PC-9 (cell line): ENCODE data around the gene CCT3. TPM values are rescaled to one million over a fixed set of nuclear protein-coding genes. Genes with fewer than 3 reads are reported as not detected.

Experiments
- Bru-seq: library from RNA; stranded (reverse); fragments of 400-500 nt; gene quantifications from one replicate; lab custom pipeline; 2021; lab: Mats Ljungman, UMichigan
- BruChase-seq, 2 experiments: library from RNA; stranded (reverse); fragments of 400-500 nt; gene quantifications; one replicate each; lab custom pipeline; 2021; lab: Mats Ljungman, UMichigan
- BruUV-seq: library from RNA; stranded (reverse); fragments of 400-500 nt; replicated peaks from 2 replicates; lab custom pipeline; 2021; lab: Mats Ljungman, UMichigan
- CTCF ChIA-PET: fragments of 300-600 bp; sonication (Branson Sonifier 250); formaldehyde crosslinking; loops from one replicate; lab custom pipeline; 2022; ENCODE audit warnings: antibody characterized with exemption; lab: Charles Lee
- POLR2A ChIA-PET: fragments of 300-600 bp; sonication (Branson Sonifier 250); formaldehyde crosslinking; loops from one replicate; lab custom pipeline; 2022; ENCODE audit warnings: antibody characterized with exemption; ENCODE audit not compliant: unreplicated experiment; lab: Charles Lee
- DNase-seq, 2 experiments: peaks; one replicate each; pipeline versions ENCODE4 v3.0.0 to v3.0.0-alpha.2; 2015 to 2022; ENCODE audit warnings: mixed read lengths in 1 of 2
- H2AFZ ChIP-seq: fragments of 200-600 bp; sonication (generic); 2 replicates; pipeline ENCODE4 v1.8.1; 2017; ENCODE audit warnings: antibody characterized with exemption
- H3F3A ChIP-seq: fragments of 200-600 bp; sonication (generic); 2 replicates; pipeline ENCODE4 v1.8.1; 2017; ENCODE audit warnings: antibody characterized with exemption, mild to moderate bottlenecking, low read depth; ENCODE audit not compliant: insufficient read depth
- H3K27ac ChIP-seq: fragments of 200-600 bp; sonication (generic); 2 replicates; pipeline ENCODE4 v1.6.1; 2016; ENCODE audit warnings: mixed run types
- H3K27me3 ChIP-seq: fragments of 200-600 bp; sonication (generic); 2 replicates; pipeline ENCODE4 v1.6.1; 2016; ENCODE audit warnings: low read depth, mixed run types; ENCODE audit not compliant: insufficient read depth
- H3K36me3 ChIP-seq: fragments of 200-600 bp; sonication (generic); 2 replicates; pipeline ENCODE4 v1.6.1; 2016; ENCODE audit warnings: low read depth, mixed run types
- H3K4me1 ChIP-seq: fragments of 200-600 bp; sonication (generic); replicated peaks from 2 replicates; pipeline ENCODE4 v1.6.1; 2016; ENCODE audit warnings: mixed run types; ENCODE audit not compliant: insufficient read depth
- H3K4me2 ChIP-seq: fragments of 200-600 bp; sonication (generic); 2 replicates; pipeline ENCODE4 v1.6.1; 2017; ENCODE audit warnings: mixed run types
- H3K4me3 ChIP-seq: fragments of 200-600 bp; sonication (generic); 2 replicates; pipeline ENCODE4 v1.6.1; 2016; ENCODE audit warnings: mixed run types
- H3K79me2 ChIP-seq: fragments of 200-600 bp; sonication (generic); 2 replicates; pipeline ENCODE4 v1.6.1; 2017; ENCODE audit warnings: low read depth, mixed run types
- H3K9me2 ChIP-seq: fragments of 200-600 bp; sonication (generic); 2 replicates; pipeline ENCODE4 v1.8.1; 2017; ENCODE audit warnings: mild to moderate bottlenecking; ENCODE audit not compliant: insufficient read depth
- H3K9me3 ChIP-seq: fragments of 200-600 bp; sonication (generic); 2 replicates; pipeline ENCODE4 v1.8.1; 2016; ENCODE audit warnings: low read depth; ENCODE audit not compliant: insufficient read depth
- H4K20me1 ChIP-seq: fragments of 200-600 bp; sonication (generic); 2 replicates; pipeline ENCODE4 v1.8.1; 2017; ENCODE audit not compliant: insufficient read depth
- EZH2 ChIP-seq: fragments of 200-600 bp; sonication (generic); IDR thresholded peaks from 2 replicates; pipeline ENCODE4 v1.8.0; 2017; ENCODE audit warnings: antibody characterized with exemption, low read depth
- intact Hi-C: fragments of 100-400 bp; cut with micrococcal nuclease; formaldehyde crosslinking; loops from one replicate; pipeline ENCODE4 v1.10.0; 2022; ENCODE audit not compliant: unreplicated experiment
- long read RNA-seq: library from polyadenylated mRNA; stranded (forward); transcript quantifications from one replicate; pipeline ENCODE4 v2.0.0, GENCODE V29; 2022
- total RNA-seq: library from RNA; stranded (reverse); gene quantifications from 2 replicates; pipeline ENCODE4 v1.2.3, GENCODE V29; 2021
- TF ChIP-seq, protein P1 (sequence below): fragments of 200-600 bp; sonication (generic); conservative IDR thresholded peaks from 2 replicates; pipeline ENCODE4 v1.6.1; 2017; ENCODE audit warnings: mixed run types, antibody characterized with exemption, mild to moderate bottlenecking, moderate library complexity

The CCT3 gene
- 272 and 317 TPM in 2 replicates for total RNA-seq
- percentile 90 among the genes with signal in this experiment for Bru-seq, nascent RNA
- percentile 91 among the genes with signal in this experiment for BruChase-seq, experiment 1, labeled RNA remaining after a 2-hour chase
- BruChase-seq, experiment 2, labeled RNA remaining after a 6-hour chase = percentile 95 among the genes with signal in this experiment
- long read RNA-seq, transcript CCT3-201 (14 exons, 2,150 nt) = major isoform, 777 of 831 reads
- long read RNA-seq, partial matches to known transcripts = 24 of 831 reads
- long read RNA-seq, other reads (novel, unspliced or antisense) = 29 of 831 reads

DNA sequence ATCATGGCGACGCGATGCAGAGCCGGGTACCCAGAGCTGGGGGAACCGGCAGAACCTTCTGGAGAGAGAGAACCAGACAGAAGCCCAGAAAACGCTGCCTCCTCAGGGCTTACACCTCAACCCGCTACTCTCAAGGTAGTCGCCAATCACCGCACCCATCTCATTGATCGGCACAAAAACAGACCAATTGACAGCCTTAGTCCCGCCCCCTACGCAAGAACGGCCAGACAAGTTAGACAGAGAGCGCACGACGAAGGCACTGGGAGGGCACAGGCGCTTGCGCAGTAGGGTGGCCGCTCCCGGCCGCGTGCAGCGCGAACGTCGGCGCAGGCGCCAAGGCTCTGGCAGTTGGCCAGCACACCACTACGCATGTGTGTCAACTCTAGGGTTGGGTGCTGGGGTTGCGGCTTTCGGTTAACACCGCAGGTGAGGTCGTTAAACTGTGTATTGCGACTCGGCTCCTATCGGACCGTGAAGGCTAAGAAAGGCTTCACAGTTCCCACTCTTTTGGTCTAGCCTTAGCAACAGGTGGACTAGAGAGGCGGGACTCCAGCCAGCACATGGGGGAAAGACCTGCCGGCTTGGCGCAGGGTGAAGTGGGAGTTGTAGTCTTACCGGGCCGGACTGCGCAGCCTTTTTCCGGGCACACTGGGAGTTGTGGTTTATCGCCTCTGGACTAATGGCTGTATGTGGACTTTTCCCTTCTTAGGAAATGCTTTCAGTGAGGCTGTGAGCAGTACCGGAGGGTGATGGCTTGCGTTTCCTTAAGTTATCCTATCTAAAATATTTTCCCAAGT lies at the start of gene CCT3, which contains the start of gene TSACC:
Gene CCT3, minus strand, starts transcription at position 113 of the 797 bp plus-strand sequence. Its CDS starts 108 bp downstream, at position 5.
Gene TSACC, plus strand, starts transcription at position 347 of the 797 bp plus-strand sequence. CDS start 1,232 bp downstream, outside the sequence.
- TF ChIP-seq, protein P1, sequence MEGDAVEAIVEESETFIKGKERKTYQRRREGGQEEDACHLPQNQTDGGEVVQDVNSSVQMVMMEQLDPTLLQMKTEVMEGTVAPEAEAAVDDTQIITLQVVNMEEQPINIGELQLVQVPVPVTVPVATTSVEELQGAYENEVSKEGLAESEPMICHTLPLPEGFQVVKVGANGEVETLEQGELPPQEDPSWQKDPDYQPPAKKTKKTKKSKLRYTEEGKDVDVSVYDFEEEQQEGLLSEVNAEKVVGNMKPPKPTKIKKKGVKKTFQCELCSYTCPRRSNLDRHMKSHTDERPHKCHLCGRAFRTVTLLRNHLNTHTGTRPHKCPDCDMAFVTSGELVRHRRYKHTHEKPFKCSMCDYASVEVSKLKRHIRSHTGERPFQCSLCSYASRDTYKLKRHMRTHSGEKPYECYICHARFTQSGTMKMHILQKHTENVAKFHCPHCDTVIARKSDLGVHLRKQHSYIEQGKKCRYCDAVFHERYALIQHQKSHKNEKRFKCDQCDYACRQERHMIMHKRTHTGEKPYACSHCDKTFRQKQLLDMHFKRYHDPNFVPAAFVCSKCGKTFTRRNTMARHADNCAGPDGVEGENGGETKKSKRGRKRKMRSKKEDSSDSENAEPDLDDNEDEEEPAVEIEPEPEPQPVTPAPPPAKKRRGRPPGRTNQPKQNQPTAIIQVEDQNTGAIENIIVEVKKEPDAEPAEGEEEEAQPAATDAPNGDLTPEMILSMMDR = no peak; the same call in 1 of the 2 replicates
- no peak for TF ChIP-seq EZH2
- Histone ChIP-seq H3K36me3 (peaks cover 35% of the 10 kb centered on the region), H3K79me2 (peaks cover 45% of the 10 kb centered on the region), H3K27ac (peak within 1 kb of the TSS; percentile 63), H2AFZ (peak within 1 kb of the TSS; percentile 85), H3K9me3 (no peaks in the 10 kb centered on the region), H4K20me1 (peaks cover 34% of the 10 kb centered on the region), H3K4me1 (peaks cover 18% of the 10 kb centered on the region), H3K4me3 (peak within 1 kb of the TSS; percentile 100), H3F3A (peaks cover 37% of the 10 kb centered on the region; the same call in 1 of the 2 replicates), H3K9me2 (no peaks in the 10 kb centered on the region), H3K27me3 (no peaks in the 10 kb centered on the region), H3K4me2 (peak within 1 kb of the TSS; percentile 97)
- no TSS peak for BruUV-seq
- intact Hi-C loops = no loop called here
- ChIA-PET POLR2A (interaction anchor here (1.2 kb wide), 1 partner anchor 119 kb away, joined by 4 read pairs; no protein-coding TSS in a partner anchor), CTCF (interaction anchor here (0.6 to 0.8 kb wide), 2 partner anchors 22 to 298 kb away, joined by 3 to 4 read pairs; no protein-coding TSS in a partner anchor)
- peak; percentile 97 to 99 for DNase-seq

DNA sequence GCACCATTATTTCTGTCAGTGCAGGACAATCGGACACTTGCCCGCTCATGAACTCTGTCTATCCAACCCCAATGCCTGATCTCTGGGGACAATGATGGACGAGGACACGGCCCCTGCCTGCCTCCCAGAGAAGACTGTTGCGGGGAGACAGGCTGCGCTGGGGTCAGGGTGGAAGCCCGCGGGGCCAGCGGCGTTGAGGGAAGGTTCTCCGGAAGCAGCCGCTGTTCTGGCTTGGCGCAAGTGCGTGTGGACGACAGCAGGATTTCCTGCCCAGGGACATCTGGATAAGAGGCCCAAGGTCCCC lies 49.7 kb upstream of the CCT3 start:
- Histone ChIP-seq H3K27me3 (no peaks in the 10 kb centered on the region), H3K9me3 (no peaks in the 10 kb centered on the region), H3K79me2 (no peaks in the 10 kb centered on the region), H3K9me2 (no peaks in the 10 kb centered on the region), H3K4me1 (no peaks in the 10 kb centered on the region), H3K27ac (no peak overlapping the region), H2AFZ (no peak overlapping the region), H3F3A (no peaks in the 10 kb centered on the region), H4K20me1 (no peaks in the 10 kb centered on the region), H3K4me3 (no peak overlapping the region), H3K4me2 (no peak overlapping the region), H3K36me3 (no peaks in the 10 kb centered on the region)
- TF ChIP-seq, protein P1 = no peak
- TF ChIP-seq EZH2 = no peak
- ChIA-PET CTCF (interaction anchor here (0.6 to 1.1 kb wide), 2 partner anchors 12 to 58 kb away, joined by 3 read pairs; no protein-coding TSS in a partner anchor), POLR2A (no interaction called here)
- BruUV-seq = no TSS peak
- no peak for DNase-seq
- intact Hi-C loops = no loop called here
